Sigmoid colon (tissue), 3 donors: ENCODE data around the gene MAML1.
A peak's percentile ranks its signal among the peaks of the same experiment; 100 is the strongest.

Experiments used
- CTCF ChIP-seq, 4 experiments: fragments of 450-650 bp in 3 of 4; fragments of 200-600 bp in 1 of 4; IDR thresholded peaks; one replicate each; pipeline ENCODE4 v1.5.1; 2016 to 2019; ENCODE audit warnings: antibody characterized with exemption in 4 of 4, mild to moderate bottlenecking in 3 of 4, moderate library complexity in 2 of 4
- POLR2A ChIP-seq, 2 donors: fragments of 450-650 bp; IDR thresholded peaks; one replicate each; pipeline ENCODE4 v1.6.1; 2016; ENCODE audit warnings: antibody characterized with exemption in 2 of 2, mild to moderate bottlenecking in 2 of 2, moderate library complexity in 2 of 2

- TF ChIP-seq CTCF (IDR thresholded peaks at IDR 0.05) (peak in 1 of 4 experiments; percentile 4), POLR2A (IDR thresholded peaks at IDR 0.05) (no peak)
These were observed 84.8 kb downstream of the MAML1 start for GRCh38 chr5:179817470-179817840.
